ENCODE results near the gene WDR1. TPM values are rescaled to one million over a fixed set of nuclear protein-coding genes. Genes with fewer than 3 reads are reported as not detected.
A peak's percentile ranks its signal among the peaks of the same experiment; 100 is the strongest.
"Not testable (repeated sequence)": the region's sequence is repeated elsewhere in the genome, so short reads cannot be mapped to it uniquely, and the experiment has no call there.

The WDR1 gene
- polyA plus RNA-seq, 4 donors: 140 to 226 (median 188) TPM

GRCh38 chr4:10135260-10135659 is 18.7 kb upstream of the WDR1 start:
- no peak for DNase-seq (ENCODE audit: low read depth in 4 of 4, low spot score in 3 of 4)

GRCh38 chr4:10134141-10134540 is 17.5 kb upstream of the WDR1 start:
- no peak for DNase-seq (ENCODE audit: low read depth in 4 of 4, low spot score in 3 of 4)

- no peak for DNase-seq (ENCODE audit: low read depth in 4 of 4, low spot score in 3 of 4)
Measured at GRCh38 chr4:10131202-10131601, 14.6 kb upstream of the WDR1 start.

- no peak for DNase-seq (ENCODE audit: low read depth in 4 of 4, low spot score in 3 of 4)
Measured at GRCh38 chr4:10130178-10130888, 13.7 kb upstream of the WDR1 start.

DNA sequence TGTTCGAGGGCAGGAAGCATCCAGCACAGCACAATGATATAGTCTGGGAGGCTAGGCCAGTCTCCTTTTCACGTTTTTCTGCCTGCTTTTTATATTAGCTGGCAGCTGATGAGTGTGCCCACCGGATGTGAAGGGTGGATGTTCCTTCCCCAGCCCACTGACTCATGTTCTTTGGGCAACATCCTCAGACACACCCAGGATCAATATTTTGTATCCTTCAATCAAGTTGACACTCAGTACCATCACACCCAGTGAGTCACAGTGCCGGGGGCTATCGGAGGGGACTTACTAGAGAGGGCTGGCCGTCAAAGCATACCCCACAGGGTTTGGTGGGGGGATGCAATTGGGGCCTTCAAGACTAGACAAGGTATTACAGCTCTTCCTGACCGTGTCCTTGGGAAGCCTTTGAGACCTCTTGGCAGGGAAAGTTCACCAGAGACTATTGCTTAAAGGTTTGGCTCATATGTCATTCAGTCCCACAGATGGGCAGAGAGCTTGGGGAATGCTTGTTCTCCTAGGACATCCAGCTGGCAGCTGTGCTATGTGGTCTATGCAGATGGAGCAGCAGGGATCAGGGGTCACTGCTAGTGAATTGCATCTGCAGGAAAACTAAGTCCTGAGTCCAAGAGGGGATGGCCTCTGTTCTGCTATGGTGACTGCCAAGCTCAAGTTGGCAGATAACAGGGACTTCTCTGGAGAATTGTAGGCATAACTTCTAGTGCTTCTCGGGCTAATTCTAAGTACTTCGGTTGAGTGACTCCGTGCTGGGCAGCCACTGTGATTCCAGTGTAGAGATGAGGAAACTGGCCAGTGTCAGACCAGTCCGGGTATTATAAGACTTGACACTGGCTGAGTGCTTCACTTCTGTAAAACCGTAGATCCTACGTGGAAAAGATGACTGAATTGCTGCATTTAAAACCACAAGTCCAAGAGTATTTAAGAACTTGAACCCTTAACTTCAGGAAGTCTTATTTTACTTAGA is 12.9 kb upstream of the WDR1 start:
- DNase-seq (ENCODE audit: low read depth in 4 of 4, low spot score in 3 of 4): no peak

- no peak for DNase-seq (ENCODE audit: low read depth in 4 of 4, low spot score in 3 of 4)
Measured at GRCh38 chr4:10128761-10129160, 12.2 kb upstream of the WDR1 start.

DNA sequence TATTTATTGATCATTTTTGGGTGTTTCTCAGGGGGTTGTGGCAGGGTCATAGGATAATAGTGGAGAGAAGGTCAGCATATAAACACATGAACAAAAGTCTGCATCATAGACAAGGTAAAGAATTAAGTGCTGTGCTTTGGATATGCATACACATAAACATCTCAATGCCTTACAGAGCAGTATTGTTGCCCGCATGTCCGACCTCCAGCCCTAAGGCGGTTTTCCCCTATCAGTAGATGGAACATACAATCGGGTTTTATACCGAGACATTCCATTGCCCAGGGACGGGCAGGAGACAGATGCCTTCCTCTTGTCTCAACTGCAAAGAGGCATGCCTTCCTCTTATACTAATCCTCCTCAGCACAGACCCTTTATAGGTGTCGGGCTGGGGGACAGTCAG is 10.9 kb upstream of the WDR1 start:
- not testable (repeated sequence) for DNase-seq (ENCODE audit: low read depth in 4 of 4, low spot score in 3 of 4)

DNA sequence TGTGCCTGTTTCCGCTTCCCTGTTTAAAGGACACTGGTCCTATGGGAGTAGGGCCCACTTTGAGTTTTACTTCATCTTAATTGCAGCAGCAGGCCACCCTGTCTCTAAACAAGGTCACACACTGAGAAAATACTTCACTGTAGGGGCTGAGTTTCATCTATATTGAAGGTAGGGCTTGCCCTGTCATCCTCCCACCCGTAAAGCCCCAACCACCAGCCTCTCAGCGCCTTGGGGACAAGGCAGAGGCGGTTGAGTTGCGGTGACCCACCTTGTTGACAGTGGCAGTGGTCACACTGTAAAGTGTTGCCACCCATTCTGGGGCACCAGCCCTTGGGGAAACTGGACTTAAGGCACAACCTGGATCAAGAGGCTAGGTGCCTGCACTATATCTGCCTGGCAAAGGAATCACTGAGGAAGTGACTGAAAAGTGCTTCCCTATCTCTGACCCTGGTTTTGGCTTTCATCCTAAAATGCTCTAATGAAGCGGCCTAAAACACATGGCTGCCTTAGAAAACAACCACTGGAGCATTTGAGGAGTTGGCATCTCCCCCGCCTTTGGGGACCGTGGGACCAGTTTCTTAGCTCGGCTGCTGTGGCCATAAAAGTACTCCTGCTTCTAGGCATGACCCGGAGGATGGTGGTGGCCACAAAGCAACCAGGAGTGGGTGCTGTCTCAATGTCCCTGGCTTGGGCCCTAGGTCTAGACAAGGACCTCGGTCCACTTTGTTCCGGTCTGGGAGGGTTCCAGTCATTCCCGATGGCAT is 7.8 kb upstream of the WDR1 start:
- DNase-seq (ENCODE audit: low read depth in 4 of 4, low spot score in 3 of 4): no peak

DNA sequence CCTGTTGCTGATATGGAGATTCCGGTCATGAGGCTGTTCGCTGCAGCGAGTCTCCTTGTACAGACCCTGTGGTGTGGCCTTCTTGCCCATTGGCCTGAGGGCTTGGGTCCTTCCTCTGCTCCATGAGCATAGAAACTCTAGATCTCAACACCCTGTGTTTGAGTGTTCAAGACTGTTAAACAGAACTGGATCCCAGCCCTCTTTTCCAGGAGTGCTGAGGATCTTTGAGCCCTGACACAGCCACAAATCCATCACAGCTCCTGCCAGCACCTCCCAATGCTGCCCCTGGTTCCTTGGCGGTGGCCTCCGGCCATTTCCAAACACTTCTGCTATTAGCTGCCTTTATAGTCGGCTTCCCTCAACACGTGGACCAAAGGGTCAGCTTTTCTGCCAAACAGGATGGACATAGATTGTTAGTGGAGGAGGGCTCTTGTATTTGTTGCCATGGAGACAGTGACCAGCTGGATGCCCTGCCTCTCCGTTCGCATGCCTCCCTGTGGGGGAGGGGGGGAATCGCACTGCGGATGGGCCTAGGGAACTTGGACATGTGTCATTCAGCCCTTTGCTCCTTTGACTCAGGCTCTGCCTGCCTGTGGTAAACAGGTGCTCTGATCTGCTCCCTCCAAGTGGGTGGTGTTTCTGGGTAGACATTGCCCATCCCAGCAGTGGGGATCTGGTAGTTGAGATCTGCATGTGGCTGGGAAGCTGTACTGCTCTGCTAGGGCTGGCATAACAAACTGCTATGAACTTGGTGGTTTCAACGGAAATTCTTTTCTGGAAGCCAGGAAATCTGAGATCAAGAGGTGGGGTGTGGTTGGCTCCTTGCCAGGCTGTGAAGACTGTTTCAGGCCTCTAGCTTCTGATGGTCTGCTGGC is 6.9 kb upstream of the WDR1 start:
- peak in 1 of 4 donors; percentile 40 for DNase-seq (ENCODE audit: low read depth in 4 of 4, low spot score in 3 of 4)

DNA sequence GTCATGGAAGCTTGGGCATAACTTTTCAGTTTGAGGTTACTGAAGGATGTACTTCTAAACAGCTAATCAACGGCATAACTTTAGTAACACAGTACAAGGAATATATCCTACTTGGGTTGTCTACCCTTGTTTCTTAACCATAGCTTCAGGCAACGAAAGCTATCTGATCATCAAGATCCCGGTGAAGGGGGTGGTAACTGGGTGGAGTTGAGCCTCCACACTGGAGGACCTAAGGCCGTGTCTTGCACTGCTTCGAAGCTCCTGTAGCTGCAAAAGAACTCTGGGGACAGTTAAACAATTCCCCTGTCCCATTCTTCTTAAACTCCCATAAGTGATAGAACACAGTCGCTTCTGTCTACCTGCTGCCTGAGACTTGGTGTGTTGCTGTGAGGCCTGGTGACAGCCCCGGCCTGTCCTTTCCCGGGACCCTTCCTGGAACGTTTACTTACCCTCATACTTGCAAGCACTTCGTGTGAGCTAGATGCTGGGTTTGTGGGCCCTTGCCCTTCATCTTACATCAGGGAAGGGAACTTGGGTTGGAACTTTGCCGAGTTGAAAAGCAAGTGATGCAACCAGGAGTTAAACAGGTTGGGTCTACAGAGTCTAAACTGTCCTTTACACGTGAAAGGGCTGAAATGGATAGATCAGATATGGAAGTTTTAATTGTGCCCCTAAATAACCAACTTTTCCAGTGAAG is 5.8 kb upstream of the WDR1 start:
- DNase-seq (ENCODE audit: low read depth in 4 of 4, low spot score in 3 of 4): no peak

GRCh38 chr4:10121568-10122208 is 5.1 kb upstream of the WDR1 start:
- peak in 1 of 4 donors; percentile 29 for DNase-seq (ENCODE audit: low read depth in 4 of 4, low spot score in 3 of 4)

GRCh38 chr4:10120943-10121567 is 4.5 kb upstream of the WDR1 start:
- no peak for DNase-seq (ENCODE audit: low read depth in 4 of 4, low spot score in 3 of 4)

- no peak for DNase-seq (ENCODE audit: low read depth in 4 of 4, low spot score in 3 of 4)
Measured at GRCh38 chr4:10119773-10120172, 3.2 kb upstream of the WDR1 start.

DNA sequence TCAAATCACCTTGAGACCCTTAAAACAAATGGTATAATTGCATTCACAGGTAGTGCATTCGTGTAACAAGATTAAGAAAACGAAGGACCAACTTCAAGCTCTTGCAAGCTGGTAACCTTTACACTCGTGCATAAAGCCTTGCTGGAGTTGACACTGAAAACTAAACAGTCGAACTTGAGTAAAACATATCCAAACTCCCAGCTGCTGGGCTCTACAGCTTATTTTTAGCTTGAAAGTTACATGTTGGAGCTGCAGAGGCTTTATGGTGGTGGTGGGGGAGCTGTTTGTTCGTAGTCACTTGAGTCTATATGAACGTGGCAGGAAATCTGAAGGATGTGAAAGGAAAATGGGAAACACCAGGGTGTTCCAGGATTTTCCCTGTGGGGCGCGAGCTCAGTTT is 2.7 kb upstream of the WDR1 start:
- DNase-seq (ENCODE audit: low read depth in 4 of 4, low spot score in 3 of 4): peak in 1 of 4 donors; percentile 37

DNA sequence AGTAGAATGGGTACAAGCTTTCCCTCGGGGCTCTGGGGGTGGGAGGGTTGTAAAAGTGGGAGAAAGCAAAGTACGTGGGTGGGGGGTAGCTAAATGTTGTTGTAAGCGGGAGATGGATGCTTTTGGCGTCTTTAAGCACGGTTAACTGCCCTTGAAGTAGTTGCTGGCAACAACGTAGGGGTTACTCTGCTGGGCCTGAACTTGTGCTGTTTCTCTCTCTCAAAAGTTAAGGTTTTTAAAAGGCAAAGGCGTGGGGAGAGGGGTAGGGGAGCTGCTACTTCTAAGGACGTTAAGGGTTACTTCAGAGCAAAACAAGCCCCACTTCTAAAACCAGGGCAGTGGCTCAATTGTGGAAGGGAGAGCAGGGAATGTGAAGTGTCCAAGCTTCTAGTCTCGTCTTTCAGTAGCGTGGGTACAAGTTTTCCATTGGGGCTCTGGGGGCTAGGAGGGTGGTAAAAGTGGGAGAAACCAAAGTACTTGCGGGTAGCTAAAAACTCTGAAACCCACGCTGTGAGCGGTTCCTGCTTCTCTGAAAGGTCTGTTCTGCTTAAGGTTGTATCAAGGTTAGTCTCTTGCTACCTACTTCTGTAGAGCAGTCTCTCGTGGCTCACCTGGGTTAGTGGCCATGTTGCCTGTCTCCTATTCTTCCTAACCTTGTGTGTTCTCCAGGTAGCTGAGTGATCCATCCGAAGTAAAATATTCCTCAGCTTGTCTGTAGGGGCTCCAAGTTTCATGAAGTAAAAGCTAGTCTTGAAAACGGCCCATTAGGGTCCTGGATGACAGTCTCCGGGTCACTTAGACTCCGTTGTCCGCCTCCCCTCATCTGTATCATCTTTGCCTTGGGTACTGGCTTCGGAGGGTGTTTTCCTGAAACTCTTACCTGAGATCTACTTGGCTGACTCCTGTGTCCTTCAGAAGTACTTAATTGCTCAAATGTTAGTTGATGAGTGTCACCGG is 1.7 kb upstream of the WDR1 start:
- no peak for DNase-seq (ENCODE audit: low read depth in 4 of 4, low spot score in 3 of 4)

- DNase-seq (ENCODE audit: low read depth in 4 of 4, low spot score in 3 of 4): peak in 2 of 4 donors; percentile 50 to 62
Measured at GRCh38 chr4:10117359-10118047, 904 bp upstream of the WDR1 start.

Data from left renal pelvis (tissue), 4 donors.